Liver (tissue), 9 donors: ENCODE data around the gene CDH16. TPM values are rescaled to one million over a fixed set of nuclear protein-coding genes. Genes with fewer than 3 reads are reported as not detected.

ENCODE experiments used
- DNase-seq: peaks from one replicate; pipeline ENCODE4 v3.0.0-alpha.2; 2017; ENCODE audit warnings: low spot score
- H3K27ac ChIP-seq, 2 donors: one replicate each; pipeline ENCODE4 v1.7.0; 2013; ENCODE audit warnings: inconsistent platforms in 2 of 2, low read length in 2 of 2, control low read depth in 1 of 2, low read depth in 1 of 2, mild to moderate bottlenecking in 1 of 2
- H3K27me3 ChIP-seq, 4 donors: one replicate each; pipeline versions ENCODE4 v1.6.1 to v1.7.0; 2013; ENCODE audit warnings: low read length in 3 of 4, inconsistent platforms in 1 of 4, mild to moderate bottlenecking in 1 of 4, moderate library complexity in 1 of 4; ENCODE audit not compliant: control insufficient read depth in 4 of 4, insufficient read depth in 4 of 4
- H3K36me3 ChIP-seq, 4 donors: one replicate each; pipeline versions ENCODE4 v1.6.1 to v1.7.0; 2013; ENCODE audit warnings: low read length in 3 of 4, mild to moderate bottlenecking in 3 of 4, low read depth in 1 of 4, moderate library complexity in 1 of 4; ENCODE audit not compliant: control insufficient read depth in 4 of 4, insufficient read depth in 3 of 4
- H3K4me1 ChIP-seq, 4 donors: one replicate each; pipeline versions ENCODE4 v1.6.1 to v1.7.0; 2013; ENCODE audit warnings: low read length in 3 of 4, mild to moderate bottlenecking in 3 of 4, moderate library complexity in 1 of 4; ENCODE audit not compliant: control insufficient read depth in 4 of 4, insufficient read depth in 4 of 4
- H3K4me3 ChIP-seq, 3 donors: one replicate each; pipeline versions ENCODE4 v1.6.1 to v1.7.0; 2013; ENCODE audit warnings: low read length in 3 of 3, control low read depth in 1 of 3, low read depth in 1 of 3, mild to moderate bottlenecking in 1 of 3
- H3K9ac ChIP-seq, 2 donors: one replicate each; pipeline ENCODE4 v1.7.0; 2013; ENCODE audit warnings: low read length in 2 of 2, mild to moderate bottlenecking in 2 of 2, moderate library complexity in 2 of 2, control low read depth in 1 of 2, low read depth in 1 of 2
- H3K9me3 ChIP-seq, 4 donors: one replicate each; pipeline versions ENCODE4 v1.6.1 to v1.7.0; 2013; ENCODE audit warnings: low read length in 3 of 4; ENCODE audit not compliant: control insufficient read depth in 4 of 4
- CTCF ChIP-seq: fragments of 150-350 bp; IDR thresholded peaks from 2 replicates; pipeline ENCODE4 v1.5.1; 2017; ENCODE audit warnings: improper control_type of control experiment, low read depth, low read length; ENCODE audit not compliant: missing input control
- EGR1 ChIP-seq, 2 donors: IDR thresholded peaks; 2 replicates each; pipeline ENCODE4 v1.6.1; 2016 to 2018; ENCODE audit warnings: antibody characterized with exemption in 2 of 2, low read depth in 2 of 2
- FOXA1 ChIP-seq: IDR thresholded peaks from 2 replicates; pipeline ENCODE4 v1.6.1; 2016; ENCODE audit warnings: antibody characterized with exemption
- FOXA2 ChIP-seq: IDR thresholded peaks from 2 replicates; pipeline ENCODE4 v1.6.1; 2016; ENCODE audit warnings: antibody characterized with exemption
- HNF4A ChIP-seq, 2 donors: conservative IDR thresholded peaks; 2 replicates each; pipeline ENCODE4 v1.6.1; 2016; ENCODE audit warnings: antibody characterized with exemption in 2 of 2, mild to moderate bottlenecking in 2 of 2
- JUND ChIP-seq, 2 donors: IDR thresholded peaks; 2 replicates each; pipeline ENCODE4 v1.6.1; 2016; ENCODE audit warnings: antibody characterized with exemption in 2 of 2
- NR2F2 ChIP-seq: IDR thresholded peaks from 2 replicates; pipeline ENCODE4 v1.6.1; 2016; ENCODE audit warnings: antibody characterized with exemption
- RAD21 ChIP-seq, 2 donors: IDR thresholded peaks; 2 replicates each; pipeline ENCODE4 v1.6.1; 2016; ENCODE audit warnings: antibody characterized with exemption in 2 of 2, mild to moderate bottlenecking in 2 of 2
- RXRA ChIP-seq, 2 donors: IDR thresholded peaks; 2 replicates each; pipeline ENCODE4 v1.6.1; 2017 to 2018; ENCODE audit warnings: antibody characterized with exemption in 2 of 2, mild to moderate bottlenecking in 1 of 2
- SP1 ChIP-seq: IDR thresholded peaks from 2 replicates; pipeline ENCODE4 v1.6.1; 2018; ENCODE audit warnings: antibody characterized with exemption, mild to moderate bottlenecking
- TAF1 ChIP-seq: conservative IDR thresholded peaks from 2 replicates; pipeline ENCODE4 v1.6.1; 2016; ENCODE audit warnings: antibody characterized with exemption, mild to moderate bottlenecking
- YY1 ChIP-seq: IDR thresholded peaks from 2 replicates; pipeline ENCODE4 v1.6.1; 2016; ENCODE audit warnings: antibody characterized with exemption, mild to moderate bottlenecking
- ZBTB33 ChIP-seq: IDR thresholded peaks from 2 replicates; pipeline ENCODE4 v1.6.1; 2016; ENCODE audit warnings: antibody characterized with exemption
- WGBS: extraction: QIAGEN DNeasy Blood & Tissue Kit; methylation state at CpG from one replicate; pipeline ENCODE4 v1.1.7; 2013; 5-methylcytosine and 5-hydroxymethylcytosine counted together
- polyA plus RNA-seq, 2 donors: library from polyadenylated mRNA; stranded (reverse) in 1 of 2; unstranded in 1 of 2; fragments of 200-250 nt in 1 of 2; fragments of >200 nt in 1 of 2; fragmentation: Nextera tagmentation in 1 of 2; extraction: Ambion mirVana in 1 of 2; gene quantifications; one replicate each; pipeline versions ENCODE4 v1.2.1 to v1.2.3, GENCODE V29; 2013 to 2015
- total RNA-seq, 2 donors: library from RNA; depleted of rRNA; stranded (reverse); fragments of >200 nt; gene quantifications; one replicate each; pipeline ENCODE4 v1.2.3, GENCODE V29; 2014
- donor health status: healthy.
- donor health status: healthy.
- donor health status: healthy.
- donor health status: healthy.
- donor health status: healthy.

The CDH16 gene
- total and polyA plus RNA-seq, 4 donors = 0.56 TPM; not detected in 3

GRCh38 chr16:66878067-66878466, 40.6 kb downstream of the CDH16 start:
- Histone ChIP-seq H3K9ac (no peak overlapping the region), H3K36me3 (no peaks in the 10 kb centered on the region), H3K27ac (no peak overlapping the region), H3K4me3 (no peak overlapping the region), H3K9me3 (no peaks in the 10 kb centered on the region), H3K4me1 (peaks cover 3 to 24% (median 17%) of the 10 kb centered on the region in 4 donors), H3K27me3 (no peaks in the 10 kb centered on the region)
- DNase-seq = no peak
- WGBS = 51% methylated on average over 5 of the region's 5 CpGs
- peak in 1 of 2 donors; percentile 33 for TF ChIP-seq RXRA (IDR thresholded peaks at IDR 0.05)
- no peak for TF ChIP-seq EGR1 (IDR thresholded peaks at IDR 0.05; ENCODE audit: low read depth in 2 of 2)

- H3K9ac ChIP-seq = no peak overlapping the region
- WGBS = 89% methylated on average over 1 of the region's 1 CpG
- no peak overlapping the region for H3K4me3 ChIP-seq
- DNase-seq = no peak
- no peak for TF ChIP-seq NR2F2
- no peak for TF ChIP-seq HNF4A (conservative IDR thresholded peaks at IDR 0.05)
- no peak for TF ChIP-seq JUND (IDR thresholded peaks at IDR 0.05)
- TF ChIP-seq SP1 = no peak
- TF ChIP-seq TAF1 = no peak
- TF ChIP-seq YY1 = no peak
- H3K4me1 ChIP-seq = peaks cover 0 to 12% (median 10%) of the 10 kb centered on the region in 4 donors
- H3K27me3 ChIP-seq = no peaks in the 10 kb centered on the region
- no peak overlapping the region for H3K27ac ChIP-seq
- H3K9me3 ChIP-seq = no peaks in the 10 kb centered on the region
- H3K36me3 ChIP-seq = no peaks in the 10 kb centered on the region
Observed at GRCh38 chr16:66874079-66874775, 44.5 kb downstream of the CDH16 start.

- Histone ChIP-seq H3K9me3 (no peaks in the 10 kb centered on the region), H3K9ac (no peak overlapping the region), H3K36me3 (no peaks in the 10 kb centered on the region), H3K27ac (no peak overlapping the region), H3K4me1 (peaks cover 0 to 12% (median 10%) of the 10 kb centered on the region in 4 donors), H3K4me3 (no peak overlapping the region), H3K27me3 (no peaks in the 10 kb centered on the region)
- TF ChIP-seq CTCF (no peak), SP1 (no peak), FOXA1 (no peak), EGR1 (IDR thresholded peaks at IDR 0.05; ENCODE audit: low read depth in 2 of 2) (no peak), FOXA2 (no peak), ZBTB33 (no peak), HNF4A (conservative IDR thresholded peaks at IDR 0.05) (no peak), RXRA (IDR thresholded peaks at IDR 0.05) (no peak), RAD21 (IDR thresholded peaks at IDR 0.05) (no peak)
- DNase-seq = no peak
Observed at GRCh38 chr16:66873685-66874055, 45.0 kb downstream of the CDH16 start.
